Stimulated activated CD4-positive, alpha-beta T cell treated with anti-CD3 and anti-CD28 coated beads, Interleukin-4, amount 100 ng/mL, for 4 hours (primary cell): Measurements from ENCODE around the gene GALNT18.

Experiments
- DNase-seq, 2 experiments: peaks; one replicate each; pipeline ENCODE4 v3.0.0-alpha.2; 2020

GALNT18 gene

DNA sequence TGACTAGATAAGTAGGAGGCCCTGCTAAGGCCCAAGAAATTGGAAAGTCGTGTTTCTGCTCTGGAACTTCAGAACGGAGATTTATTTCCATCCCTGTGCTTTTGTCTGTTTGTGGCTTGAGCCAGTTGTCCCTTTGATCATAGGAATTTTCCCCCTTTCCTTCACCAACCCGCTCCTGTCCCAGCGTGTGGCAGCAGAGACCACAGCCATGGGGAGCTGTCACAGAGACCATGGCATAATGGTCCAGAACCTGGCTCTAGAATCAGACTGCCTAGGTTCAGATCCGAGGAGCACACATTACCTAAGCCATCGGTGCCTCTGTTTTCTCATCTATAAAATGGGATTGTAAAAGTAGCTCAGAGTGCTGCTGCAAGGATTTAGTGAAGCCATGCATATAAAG lies 128.1 kb downstream of the GALNT18 start:
- DNase-seq = no peak

DNA sequence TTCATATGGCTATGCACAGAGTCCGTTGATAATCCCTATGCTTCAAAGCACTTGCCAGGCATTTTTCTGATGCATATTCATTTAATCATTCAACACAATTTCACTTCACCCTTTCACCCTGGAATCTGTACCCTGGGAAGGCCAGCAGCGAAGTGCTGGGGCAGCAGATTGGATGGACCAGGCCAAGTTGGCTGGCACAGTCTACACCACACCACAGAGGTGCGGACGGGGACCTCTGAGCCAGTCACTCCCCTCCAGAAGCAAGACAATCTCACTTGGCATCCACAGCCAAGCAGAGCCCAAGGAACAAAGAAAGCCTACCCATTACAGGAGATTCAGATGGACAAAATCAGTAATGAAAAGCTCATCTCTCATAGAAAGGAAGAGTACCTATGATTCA lies 130.2 kb downstream of the GALNT18 start:
- DNase-seq = no peak

DNA sequence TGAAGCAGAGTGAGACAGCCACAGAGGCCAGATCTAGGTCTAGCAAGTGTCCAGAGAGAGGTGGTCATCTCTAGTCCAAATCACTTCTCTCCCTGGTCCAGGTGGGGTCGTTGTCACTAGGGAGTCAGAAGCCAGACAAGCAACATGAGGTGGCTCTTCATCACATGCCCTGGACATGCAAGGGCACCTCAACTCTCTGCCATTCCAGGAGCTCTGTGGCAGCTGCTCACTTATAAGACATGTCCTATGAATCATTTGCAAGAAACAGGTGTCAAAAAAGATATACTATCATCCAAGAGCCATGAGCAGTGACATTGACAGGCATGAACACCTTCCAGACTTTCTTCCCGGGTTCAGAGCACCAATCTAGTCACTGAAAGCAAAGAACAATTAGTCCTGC lies 130.8 kb downstream of the GALNT18 start:
- no peak for DNase-seq

DNA sequence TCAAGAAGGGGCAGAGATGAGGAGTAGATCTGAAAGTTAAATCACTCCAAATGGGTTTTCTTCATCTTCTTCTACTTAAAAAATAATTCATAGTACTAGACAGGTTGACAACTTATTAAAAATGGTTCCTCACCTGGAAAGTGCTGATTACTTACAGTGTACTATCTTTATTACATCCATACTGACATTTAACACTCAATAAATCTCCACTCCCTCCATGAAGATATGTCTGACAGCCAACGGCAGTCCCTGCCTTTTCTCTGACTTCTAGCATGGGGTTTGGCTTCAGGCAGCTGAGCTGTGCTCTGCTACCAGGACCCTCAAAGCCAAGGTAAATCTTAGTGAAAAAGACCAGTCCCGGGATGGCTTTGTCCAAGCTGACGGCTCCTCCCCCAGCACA lies 135.4 kb downstream of the GALNT18 start:
- DNase-seq = no peak

DNA sequence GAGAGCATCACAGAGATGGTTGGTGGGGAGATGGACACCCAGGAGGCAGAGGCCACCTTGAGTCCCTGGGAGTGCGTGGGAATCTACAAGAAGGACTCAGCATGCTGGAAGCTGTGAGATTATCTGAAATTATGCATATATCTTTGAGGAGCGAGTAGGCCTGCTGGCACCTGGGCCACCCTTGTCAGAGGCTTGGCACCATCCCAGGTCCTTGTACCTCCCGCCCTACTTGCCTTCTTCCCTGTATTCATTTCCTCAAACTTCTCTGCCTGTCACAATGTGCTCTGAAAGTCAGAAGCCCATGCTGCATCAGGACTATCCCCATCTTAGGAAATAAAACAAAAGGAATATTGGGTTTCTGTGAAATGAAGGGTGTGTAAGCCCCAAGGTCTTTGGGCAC lies 135.8 kb downstream of the GALNT18 start:
- DNase-seq = no peak

DNA sequence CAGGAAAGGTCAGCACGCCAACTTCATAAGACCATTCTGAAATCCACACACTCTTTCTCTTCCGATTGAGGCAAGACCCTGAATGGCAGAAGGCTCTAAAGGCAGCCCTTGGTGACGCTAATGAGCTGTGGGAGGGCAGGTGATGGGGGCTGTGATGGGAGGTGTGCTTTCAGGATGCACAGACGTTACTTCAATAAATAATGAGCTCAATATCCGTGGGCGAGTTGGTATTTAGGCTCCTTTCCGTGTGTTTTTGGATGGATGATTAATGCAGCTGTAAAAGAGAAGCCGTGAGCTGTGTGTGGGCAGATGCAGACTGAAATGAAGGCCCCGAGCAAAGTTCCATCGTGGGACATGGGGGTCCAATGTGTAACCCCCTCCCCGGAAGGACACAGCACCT lies 138.2 kb downstream of the GALNT18 start:
- no peak for DNase-seq

DNA sequence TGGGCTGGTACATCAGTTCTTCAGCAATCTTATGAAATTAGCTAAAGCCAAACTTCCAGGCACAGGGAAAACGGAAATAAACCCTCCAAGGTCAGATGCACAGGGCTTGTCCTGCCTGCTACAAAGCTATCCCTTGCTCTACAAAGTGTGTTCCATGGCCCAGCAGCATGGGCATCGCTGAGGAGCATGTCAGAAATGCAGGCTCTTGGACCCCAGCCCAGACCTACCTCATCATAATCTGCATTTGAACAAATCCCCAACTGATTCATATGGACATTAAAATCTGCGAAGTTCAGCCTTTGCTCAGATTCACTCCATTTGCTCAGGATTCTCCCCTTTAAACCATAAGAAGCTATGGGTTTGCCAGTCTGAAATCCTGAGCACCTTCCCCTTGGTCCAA lies 139.1 kb downstream of the GALNT18 start:
- DNase-seq = no peak

DNA sequence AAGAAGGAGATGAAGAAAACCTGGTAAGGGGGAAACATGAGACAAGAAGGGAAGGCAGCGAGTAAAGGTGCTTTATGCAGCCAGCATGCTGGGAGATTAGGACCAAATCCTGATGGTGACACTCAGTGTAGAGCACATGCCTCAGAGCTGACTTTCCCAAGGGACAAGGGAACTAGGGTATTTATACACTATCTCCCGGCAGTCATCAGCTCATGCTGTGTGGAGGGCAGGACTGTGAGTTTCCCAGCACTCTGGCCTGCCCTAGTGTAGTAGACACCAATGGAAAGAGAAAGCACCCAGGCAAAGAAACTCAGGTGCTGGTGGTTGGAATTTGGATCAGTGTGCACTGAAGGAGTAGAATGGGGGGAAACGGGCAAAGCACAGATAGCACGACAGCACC lies 140.4 kb downstream of the GALNT18 start:
- DNase-seq = no peak

DNA sequence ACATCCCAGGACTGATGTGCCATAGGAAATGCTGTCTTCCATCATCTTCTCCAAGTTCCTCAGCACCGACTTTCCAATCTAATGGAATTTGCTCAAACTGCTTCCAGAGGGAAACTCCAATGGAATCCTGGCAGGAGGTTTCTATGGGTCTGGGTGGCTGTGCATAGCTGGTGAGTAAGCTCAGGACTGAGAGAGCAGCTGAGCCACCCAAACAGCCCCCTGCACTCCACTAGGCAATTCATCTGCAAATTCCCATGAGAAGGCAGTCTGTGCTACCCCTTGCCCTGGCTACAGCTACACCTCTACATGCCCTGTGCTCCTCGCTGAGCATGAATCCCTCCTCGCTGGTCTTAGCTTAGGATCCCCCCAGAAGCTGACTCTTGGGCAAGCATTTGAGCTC lies 140.8 kb downstream of the GALNT18 start:
- no peak for DNase-seq

DNA sequence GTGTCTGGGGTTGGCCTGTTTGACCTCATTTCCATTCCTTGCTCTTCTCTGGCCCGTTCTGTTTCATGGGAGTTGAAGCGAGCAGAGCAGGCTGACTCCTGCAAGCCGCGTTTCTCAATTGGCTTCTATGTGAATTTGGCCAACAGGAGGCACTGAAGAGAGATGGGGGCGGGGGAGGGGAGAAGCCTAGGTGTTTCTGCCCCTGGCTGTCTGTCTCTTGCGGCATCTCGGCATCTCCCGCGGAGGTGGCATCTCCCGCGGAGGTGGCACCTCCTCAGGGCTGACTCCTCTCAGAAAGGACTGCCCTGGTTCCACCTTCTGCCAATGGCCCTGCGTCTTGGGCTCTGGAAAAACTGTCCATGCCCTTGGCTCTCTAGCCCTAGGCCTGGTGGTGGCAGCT lies 143.1 kb downstream of the GALNT18 start:
- no peak for DNase-seq

DNA sequence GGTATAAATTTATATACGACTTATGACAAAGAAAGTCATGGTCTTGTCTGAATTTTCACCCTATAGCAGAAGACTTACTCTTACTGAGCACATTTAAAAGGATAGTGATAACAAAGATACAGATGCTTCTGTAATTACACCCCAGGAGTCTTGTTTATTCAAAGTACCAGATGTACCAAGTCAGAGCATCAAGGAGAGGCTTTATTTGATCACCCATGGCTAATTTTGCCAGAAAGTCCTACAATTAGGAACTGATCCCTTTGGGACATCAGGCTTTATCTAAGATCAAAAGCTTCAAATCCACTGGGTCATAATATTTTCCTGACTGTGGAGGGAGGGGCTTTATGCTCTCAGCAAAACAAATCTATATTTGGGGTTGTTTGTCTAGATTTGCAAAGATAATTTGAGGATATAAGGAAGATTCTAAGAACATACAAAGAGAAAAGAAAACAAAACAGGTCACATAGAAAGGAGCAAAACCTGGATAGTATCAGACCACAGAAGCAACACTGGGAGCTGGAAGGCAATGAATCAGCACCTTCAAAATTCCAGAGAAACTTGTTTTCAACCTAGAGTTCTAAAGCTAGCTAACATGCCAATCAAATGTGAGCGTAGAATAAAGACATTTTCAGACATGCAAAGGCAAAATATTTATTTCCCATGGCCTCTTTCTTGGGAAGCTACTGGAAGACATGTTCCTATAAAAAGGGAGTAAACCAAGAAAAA lies 143.9 kb downstream of the GALNT18 start:
- no peak for DNase-seq

DNA sequence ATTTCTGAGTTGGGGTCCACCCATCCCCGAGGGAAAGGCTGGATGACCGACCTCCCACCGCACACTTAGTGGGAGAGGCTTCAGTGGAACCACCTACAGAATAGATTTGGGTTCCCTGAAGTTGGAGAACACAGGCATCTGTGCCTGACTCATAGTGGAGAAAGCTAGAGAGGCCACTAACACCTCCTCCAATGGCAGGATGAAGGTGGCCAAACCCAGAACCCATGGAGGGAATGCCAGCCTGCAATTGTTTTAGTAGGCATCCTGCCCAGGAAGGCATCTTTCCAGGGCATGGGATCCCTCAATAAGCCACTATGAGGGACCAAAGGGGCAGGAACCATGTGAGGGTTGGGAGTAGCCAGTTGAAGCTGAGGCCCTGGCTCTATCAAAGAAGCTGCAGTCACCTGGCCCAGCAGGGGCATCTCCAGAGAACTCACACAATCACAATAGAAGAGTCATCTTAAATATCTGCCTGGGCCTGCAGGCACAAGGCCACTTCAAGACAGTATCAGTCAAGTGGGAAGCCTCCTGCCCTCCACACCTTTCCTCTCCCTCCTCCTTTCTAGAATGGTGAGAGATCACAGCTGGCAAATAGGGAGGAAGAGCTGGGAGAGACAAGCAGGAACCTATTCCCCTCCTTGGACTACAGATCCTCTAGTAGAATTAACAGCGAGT lies 144.7 kb downstream of the GALNT18 start:
- DNase-seq = no peak

DNA sequence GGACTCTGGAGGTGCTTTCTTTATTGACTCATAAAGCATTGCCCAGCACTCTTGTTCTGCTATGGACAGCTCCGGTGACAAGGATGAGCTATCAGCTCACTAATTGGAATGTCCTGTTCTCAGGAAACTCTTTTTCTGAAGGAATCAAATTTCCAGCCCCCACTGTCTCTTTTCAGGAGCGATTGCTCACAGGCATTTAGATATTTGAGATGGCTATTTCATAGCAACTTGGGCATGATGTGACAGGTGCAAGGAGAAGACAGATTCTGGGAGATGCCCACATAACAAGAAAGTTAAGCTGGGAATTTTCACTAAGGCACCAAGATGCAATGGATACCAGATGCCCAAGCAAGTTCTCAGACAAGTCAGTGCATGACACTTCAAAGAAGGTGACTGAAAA lies 145.3 kb downstream of the GALNT18 start:
- no peak for DNase-seq

DNA sequence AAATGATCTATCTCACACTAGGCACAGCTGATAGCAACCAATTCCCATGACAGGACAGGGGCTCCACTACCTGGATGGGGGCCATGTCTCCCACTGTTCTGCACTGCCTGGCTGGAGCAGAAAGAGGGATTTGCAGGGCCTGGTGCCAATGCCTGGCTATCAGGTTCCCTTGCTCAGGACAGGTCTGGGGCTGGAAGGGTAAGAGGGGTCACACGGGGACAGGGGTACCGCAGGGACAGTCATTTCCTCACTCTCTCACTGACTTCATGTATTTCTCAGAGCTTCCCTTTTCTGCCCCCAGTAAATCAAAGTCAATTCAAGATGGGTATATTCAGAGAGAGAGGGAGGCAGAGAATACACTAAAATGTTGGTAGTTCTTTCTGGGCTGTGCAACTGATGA lies 149.7 kb downstream of the GALNT18 start:
- DNase-seq = no peak

DNA sequence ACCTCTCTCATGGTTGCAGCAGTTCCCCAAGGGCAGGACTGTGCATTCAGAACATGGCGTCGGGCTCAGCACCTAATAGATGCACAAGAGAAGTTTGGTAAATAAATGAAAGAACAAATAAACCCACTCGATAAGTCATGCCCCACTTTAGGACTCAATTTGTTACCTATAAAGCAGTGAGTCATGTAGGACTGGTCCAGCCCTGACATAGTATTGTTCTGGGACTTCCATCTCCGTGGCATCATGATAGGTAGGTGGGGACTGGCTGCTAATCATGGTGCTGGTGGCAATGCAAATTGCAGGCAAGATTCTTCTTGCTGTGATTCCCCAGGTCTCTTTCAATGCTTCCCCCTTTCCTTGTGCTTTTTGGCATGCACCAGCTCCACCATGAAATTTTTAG lies 150.6 kb downstream of the GALNT18 start:
- DNase-seq = no peak

DNA sequence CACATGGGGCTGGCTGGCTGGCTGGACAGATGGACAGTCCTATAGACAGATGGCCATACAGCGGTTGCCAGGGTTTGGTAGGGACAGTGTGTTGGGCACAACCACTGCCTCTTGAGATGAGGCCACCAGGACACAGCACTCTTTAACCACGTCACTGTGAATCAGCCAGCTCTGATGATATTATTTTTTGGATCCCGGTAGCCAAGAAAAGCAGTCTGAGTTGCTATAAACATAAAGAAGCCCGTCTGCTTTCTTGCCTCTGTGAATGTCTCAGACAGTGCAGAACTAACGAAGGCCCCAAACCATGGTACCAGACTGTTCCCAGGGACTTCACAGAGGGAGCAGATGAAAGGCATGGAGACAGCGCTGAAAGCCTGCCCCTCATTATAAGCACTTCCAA lies 152.9 kb downstream of the GALNT18 start:
- no peak for DNase-seq

DNA sequence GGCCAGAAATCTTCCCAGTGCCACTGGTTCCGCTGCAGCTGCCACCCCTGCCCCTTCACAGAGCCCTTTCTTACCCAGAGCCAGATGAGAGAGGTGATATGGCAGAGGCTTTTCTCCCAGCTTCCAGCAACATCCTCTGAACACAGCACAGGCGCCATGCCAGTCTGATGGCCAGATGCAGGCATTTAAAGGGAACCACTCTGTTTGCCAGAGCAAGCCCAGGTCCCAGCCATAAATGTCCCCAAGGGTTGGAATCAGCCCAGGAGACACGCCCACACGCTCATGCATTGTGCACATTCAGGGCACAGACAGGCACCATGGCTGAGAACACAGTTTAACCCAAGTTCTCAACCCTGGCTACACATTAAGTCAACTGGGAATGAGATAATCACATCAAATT lies 154.5 kb downstream of the GALNT18 start:
- no peak for DNase-seq

DNA sequence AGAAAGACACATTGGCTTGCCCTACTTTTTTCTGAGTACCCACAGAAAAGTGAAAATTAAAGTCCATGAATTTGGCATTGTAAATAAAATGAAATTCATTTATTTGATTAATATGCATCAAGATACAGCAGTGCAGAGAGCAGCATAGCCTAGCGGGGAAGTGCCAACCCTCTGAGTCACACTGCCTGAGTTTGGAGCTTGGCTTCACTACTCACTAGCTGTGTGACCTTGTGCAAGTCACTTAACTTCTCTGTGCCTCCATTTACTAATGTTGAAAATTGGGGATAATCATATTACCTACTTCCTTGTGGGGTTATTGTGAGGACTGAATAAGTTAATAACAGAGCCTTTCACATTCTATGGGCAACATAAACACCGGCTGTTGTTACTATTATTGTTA lies 157.2 kb downstream of the GALNT18 start:
- no peak for DNase-seq

DNA sequence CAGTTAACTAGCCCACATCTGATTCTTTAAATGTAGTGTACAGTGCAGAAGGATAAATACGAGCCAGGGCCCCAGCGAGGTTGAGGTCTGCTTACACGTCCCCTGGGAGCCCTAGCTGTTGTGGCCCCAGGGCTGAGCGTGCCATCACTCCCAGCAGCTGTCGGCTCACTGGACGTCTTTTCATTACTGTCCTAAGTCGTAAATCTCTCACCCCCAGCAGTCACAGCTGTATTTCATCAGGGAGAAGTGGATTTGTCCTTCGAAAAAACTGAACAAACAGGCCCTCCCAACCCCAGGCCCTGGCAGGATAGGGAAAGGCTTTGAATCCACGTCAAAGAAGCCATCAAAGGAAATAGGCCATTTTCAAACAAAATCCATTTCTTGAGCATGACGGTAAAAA lies 158.4 kb downstream of the GALNT18 start:
- DNase-seq = no peak

DNA sequence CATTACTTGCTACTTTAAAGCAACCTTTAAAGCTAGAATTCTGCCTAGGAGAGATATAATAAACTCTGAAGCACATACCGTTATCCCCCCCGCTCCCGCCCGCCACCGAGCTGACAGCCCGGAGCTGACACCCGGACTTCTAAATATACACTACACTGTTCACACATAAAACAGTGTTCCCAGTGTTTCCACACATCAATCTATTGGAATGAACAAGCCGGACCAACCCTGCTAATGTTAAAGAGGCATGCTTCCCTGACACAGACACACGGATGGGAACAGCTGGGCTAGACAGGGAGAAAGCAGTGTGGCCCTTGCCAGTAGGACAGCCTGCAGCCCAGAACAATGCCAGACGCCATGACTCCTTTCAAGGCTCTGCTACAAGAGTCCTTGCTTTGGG lies 160.3 kb downstream of the GALNT18 start:
- no peak for DNase-seq

DNA sequence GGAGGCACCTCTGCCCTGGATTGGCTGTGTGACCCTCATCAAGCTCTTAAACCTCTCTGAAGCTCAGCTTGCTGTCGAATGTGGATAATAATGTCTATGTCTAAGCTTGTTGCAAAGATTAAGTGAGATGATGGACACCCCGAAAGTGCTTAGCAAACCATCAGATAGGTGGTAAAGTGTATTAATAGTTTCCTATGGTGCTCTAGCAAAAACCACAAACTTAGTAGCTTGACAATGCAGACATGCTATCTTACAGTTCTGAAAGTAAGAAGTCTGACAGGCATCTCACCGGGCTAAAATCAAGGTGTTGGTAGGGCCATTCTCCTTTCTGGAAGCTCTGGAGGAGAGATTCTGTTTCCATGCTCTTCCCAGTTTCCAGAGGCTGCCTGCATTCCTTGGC lies 162.2 kb downstream of the GALNT18 start:
- no peak for DNase-seq

DNA sequence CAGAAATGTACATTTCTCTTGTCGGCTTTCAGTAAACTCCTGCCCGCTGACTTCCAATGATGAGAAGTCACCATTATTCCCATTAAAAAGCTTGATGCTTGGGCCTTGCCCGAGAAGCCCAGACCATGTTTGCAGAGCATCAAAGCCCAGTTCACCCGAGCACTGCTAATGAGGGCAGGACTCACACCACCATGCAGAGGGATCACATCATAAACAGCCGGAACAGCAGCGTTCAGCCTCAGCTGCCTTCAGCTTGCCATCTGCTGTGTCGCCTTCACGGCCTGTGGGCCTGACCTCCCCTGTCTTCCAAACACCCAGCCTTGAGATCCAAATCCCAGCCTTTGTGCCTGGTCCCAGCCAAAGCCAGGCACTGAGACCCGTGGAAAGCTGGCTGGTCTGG lies 163.3 kb downstream of the GALNT18 start:
- no peak for DNase-seq

DNA sequence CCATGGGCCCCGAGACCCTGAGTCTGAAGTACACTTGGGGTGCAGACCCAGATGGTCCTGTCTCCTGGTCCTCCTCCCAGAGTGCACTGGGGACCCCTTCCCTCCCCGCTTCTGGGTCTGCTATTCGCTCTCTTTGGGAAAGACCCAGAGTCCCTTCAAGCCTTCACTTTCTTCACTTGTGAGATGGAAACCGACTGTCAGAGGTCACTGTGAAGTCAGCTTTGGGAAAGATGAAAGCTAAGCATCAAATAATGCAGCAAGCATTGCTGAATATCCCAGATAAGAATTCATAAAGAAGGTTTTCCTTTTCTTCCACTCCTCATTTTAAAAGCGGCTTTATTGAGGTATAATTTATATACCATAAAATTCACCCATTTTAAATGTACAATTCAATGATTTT lies 163.8 kb downstream of the GALNT18 start:
- no peak for DNase-seq

DNA sequence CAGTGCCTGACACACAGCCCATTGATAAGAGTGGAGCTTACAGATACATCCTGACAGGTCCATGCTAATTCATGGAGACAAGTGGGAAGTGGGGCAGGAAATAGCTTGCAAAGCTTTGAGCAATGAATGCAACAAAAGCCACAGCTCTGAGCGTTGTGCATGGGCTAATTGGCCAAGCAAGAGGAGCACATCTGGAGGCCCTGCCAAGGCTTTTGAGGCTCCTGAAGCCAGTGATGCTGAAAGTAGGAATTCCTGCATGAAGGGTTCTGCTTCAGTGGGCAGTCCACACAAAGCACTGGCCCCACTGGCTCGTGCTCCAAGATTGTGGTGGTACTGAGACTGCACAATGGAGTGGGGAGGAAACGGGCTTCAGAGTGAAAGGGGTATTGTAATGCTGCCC lies 164.9 kb downstream of the GALNT18 start:
- DNase-seq = no peak

DNA sequence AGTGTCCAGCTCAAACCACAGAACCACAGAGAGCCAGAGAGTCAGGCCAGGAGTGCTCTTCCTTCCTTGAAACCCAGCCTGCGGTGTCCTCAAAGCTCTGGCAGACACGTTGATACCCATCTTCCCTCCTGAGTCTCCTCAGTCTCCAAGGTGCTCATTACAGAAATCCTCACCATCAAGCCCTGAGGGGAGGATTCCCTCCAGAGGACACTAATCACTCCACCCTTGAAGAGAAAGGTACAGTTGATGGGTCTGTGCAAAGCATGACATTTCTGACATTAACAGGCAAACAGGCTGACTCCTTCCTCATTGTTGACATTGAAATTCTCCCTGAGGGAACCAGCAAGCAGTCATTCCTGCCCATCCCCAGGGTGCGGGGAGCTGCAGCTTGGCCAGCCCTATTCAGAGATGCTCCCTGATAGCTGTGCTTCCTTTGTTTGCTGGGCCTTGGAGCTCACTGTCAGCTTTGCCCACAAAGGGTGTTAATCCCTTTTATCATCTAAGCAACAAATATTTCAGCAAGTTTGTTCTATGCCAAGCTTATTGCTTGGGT lies 167.1 kb downstream of the GALNT18 start:
- no peak for DNase-seq
